IgD-negative memory B cell (primary cell): Measurements from ENCODE around the gene CLDN9. TPM values are rescaled to one million over a fixed set of nuclear protein-coding genes. Genes with fewer than 3 reads are reported as not detected.
"Not testable (repeated sequence)": the region's sequence is repeated elsewhere in the genome, so short reads cannot be mapped to it uniquely, and the experiment has no call there.

Experiments used
- H3K27ac Mint-ChIP-seq, 3 donors: one replicate each; pipeline ENCODE4 v1.8.0; 2020 to 2022; ENCODE audit warnings: mild to moderate bottlenecking in 3 of 3, mixed read lengths in 3 of 3, moderate library complexity in 1 of 3
- H3K27me3 Mint-ChIP-seq: one replicate; pipeline ENCODE4 v1.8.0; 2021; ENCODE audit warnings: mixed read lengths
- H3K36me3 Mint-ChIP-seq: one replicate; pipeline ENCODE4 v1.8.0; 2020; ENCODE audit warnings: mild to moderate bottlenecking, mixed read lengths
- H3K4me1 Mint-ChIP-seq, 3 donors: one replicate each; pipeline ENCODE4 v1.8.0; 2020 to 2022; ENCODE audit warnings: mixed read lengths in 3 of 3, mild to moderate bottlenecking in 1 of 3
- H3K4me3 Mint-ChIP-seq, 4 donors: one replicate each; pipeline ENCODE4 v1.8.0; 2020 to 2022; ENCODE audit warnings: mild to moderate bottlenecking in 4 of 4, mixed read lengths in 4 of 4, moderate library complexity in 3 of 4
- H3K9me3 Mint-ChIP-seq, 3 donors: one replicate each; pipeline ENCODE4 v1.8.0; 2020 to 2021; ENCODE audit warnings: mixed read lengths in 3 of 3, mild to moderate bottlenecking in 1 of 3
- polyA plus RNA-seq: library from polyadenylated mRNA; unstranded; fragments of 300-500 nt; fragmentation: Illumina TruSeq; gene quantifications from one replicate; pipeline ENCODE4 v1.2.3, GENCODE V29; 2021

The CLDN9 gene
- polyA plus RNA-seq, 1 donor from 2014 or later = not detected

- Mint-ChIP-seq H3K4me1 (peaks cover 14 to 15% (median 14%) of the 10 kb centered on the region in 3 donors), H3K27me3 (peaks cover 2% of the 10 kb centered on the region), H3K27ac (peak overlapping the region in 1 of 3 donors; percentile 53), H3K4me3 (peak overlapping the region in 3 of 4 donors; percentile 34 to 49 (median 39)), H3K9me3 (no peaks in the 10 kb centered on the region), H3K36me3 (no peaks in the 10 kb centered on the region)
These were observed 42.4 kb downstream of the CLDN9 start for GRCh38 chr16:3054965-3055733.

DNA sequence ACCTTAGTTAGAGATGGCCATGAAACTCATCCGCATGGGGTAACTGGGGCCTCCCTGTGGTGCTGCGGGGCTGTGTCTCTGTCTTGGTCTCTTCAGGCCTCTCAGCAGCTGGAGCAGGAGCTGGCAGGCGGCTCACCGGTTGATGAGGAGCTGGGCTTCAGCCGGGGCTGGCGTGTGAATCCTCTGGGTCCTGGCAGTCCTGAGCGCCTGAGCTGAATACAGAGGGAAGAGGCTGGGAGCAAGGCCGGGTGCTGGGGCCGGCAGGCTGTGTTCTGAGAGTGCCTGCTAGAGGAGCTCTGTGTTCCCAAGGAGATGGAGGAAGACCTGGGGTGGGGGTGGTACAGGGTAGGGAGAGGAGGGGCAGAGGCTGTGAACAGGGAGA is 43.0 kb downstream of the CLDN9 start:
- H3K27ac Mint-ChIP-seq = peak overlapping the region in 1 of 3 donors; percentile 53
- peaks cover 14 to 15% (median 14%) of the 10 kb centered on the region in 3 donors for H3K4me1 Mint-ChIP-seq
- not testable (repeated sequence) for H3K27me3 Mint-ChIP-seq, H3K9me3 Mint-ChIP-seq, H3K36me3 Mint-ChIP-seq
- peak overlapping the region in 1 of 4 donors; percentile 49 for H3K4me3 Mint-ChIP-seq

DNA sequence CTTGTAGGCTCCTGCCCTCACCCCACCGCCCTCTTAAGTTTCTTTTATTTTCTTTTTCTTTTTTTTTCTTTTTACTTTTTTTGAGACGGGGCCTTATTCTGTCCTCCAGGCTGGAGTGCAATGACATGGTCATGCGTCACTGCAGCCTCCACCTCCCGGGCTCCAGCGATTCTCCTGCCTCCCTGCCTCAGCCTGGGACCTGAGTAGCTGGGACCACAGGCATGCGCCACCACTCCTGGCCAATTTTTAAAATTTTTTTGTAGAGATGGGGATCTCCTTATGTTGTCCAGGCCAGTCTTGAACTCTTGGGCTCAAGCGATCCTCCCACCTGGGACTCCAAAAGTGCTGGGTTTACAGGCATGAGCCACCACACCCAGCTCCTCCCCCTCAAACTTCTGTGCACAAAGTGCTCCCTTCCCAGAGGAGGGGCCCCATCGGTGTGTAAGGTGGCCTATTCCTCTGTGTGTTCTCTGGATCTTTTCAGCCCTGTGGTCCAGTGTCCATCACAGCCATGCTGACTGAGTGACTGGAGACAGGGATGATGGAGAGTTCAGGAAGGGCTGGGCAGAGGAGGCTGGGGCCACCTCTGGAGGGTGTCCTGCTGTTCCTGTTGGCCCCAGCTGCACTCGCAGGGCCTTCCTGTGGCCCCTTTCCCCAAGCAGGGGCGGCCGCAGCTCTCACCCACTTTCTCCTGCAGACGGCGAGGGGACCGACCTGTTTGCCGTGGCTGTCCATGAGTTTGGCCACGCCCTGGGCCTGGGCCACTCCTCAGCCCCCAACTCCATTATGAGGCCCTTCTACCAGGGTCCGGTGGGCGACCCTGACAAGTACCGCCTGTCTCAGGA is 43.8 kb downstream of the CLDN9 start:
- peaks cover 2% of the 10 kb centered on the region for H3K27me3 Mint-ChIP-seq
- H3K4me1 Mint-ChIP-seq = peaks cover 14 to 15% (median 14%) of the 10 kb centered on the region in 3 donors
- no peak overlapping the region for H3K27ac Mint-ChIP-seq
- H3K36me3 Mint-ChIP-seq = no peaks in the 10 kb centered on the region
- H3K4me3 Mint-ChIP-seq = peak overlapping the region in 1 of 4 donors; percentile 35
- no peaks in the 10 kb centered on the region for H3K9me3 Mint-ChIP-seq

DNA sequence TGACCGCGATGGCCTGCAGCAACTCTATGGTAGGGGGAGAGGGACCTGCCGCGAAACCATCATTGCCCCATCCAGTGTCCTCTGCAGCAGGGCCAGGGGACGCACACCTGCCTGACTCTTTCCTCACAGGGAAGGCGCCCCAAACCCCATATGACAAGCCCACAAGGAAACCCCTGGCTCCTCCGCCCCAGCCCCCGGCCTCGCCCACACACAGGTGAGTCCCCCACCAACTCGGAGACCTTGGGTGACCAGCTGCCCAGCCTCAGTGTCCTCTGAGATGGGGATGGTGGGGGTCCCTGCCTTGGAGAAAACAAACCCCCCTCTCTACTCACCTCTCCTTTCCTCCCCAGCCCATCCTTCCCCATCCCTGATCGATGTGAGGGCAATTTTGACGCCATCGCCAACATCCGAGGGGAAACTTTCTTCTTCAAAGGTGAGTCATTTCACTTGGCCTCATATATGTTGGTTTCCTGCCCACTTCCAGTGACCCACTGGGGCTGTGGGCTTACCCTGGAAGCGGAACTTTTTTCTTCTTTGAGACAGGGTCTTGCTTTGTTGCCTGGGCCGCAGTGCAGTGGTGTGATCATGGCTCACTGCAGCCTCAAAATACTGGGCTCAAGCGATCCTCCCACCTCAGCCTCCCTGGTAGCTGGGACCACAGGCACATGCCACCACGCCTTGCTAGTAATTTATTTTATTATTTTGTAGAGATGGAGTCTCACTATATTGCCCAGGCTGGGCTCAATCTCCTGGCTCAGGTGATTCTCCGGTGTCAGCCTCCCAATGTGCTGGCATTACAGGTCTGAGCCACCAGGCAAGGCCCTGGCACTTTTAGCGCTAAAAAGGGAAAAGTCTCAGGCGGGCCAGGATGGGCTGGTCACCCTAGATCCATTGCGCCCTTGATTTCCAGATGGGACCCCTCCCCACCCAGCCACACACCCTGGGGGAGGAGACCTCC is 44.7 kb downstream of the CLDN9 start:
- Mint-ChIP-seq H3K36me3 (no peaks in the 10 kb centered on the region), H3K27ac (no peak overlapping the region), H3K27me3 (peaks cover 2% of the 10 kb centered on the region), H3K9me3 (no peaks in the 10 kb centered on the region), H3K4me1 (peaks cover 9 to 15% (median 14%) of the 10 kb centered on the region in 3 donors), H3K4me3 (peak overlapping the region; percentile 35 to 81 (median 56))

DNA sequence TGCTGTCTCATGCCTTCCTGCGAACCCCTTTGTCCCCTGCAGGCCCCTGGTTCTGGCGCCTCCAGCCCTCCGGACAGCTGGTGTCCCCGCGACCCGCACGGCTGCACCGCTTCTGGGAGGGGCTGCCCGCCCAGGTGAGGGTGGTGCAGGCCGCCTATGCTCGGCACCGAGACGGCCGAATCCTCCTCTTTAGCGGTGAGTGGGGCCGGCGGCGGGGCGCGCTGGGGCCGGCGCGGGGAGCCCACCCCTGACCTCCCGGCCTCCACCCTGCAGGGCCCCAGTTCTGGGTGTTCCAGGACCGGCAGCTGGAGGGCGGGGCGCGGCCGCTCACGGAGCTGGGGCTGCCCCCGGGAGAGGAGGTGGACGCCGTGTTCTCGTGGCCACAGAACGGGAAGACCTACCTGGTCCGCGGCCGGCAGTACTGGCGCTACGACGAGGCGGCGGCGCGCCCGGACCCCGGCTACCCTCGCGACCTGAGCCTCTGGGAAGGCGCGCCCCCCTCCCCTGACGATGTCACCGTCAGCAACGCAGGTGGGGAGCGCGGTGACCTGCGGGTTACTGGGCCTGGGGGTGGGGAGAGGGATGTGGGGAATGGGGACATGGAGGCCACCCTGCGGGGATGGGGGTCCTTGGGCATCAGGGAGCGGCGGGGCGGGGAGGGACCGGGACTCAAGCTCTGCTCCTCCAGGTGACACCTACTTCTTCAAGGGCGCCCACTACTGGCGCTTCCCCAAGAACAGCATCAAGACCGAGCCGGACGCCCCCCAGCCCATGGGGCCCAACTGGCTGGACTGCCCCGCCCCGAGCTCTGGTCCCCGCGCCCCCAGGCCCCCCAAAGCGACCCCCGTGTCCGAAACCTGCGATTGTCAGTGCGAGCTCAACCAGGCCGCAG is 45.7 kb downstream of the CLDN9 start:
- Mint-ChIP-seq H3K9me3 (no peaks in the 10 kb centered on the region), H3K36me3 (no peaks in the 10 kb centered on the region), H3K4me1 (peaks cover 9 to 15% (median 14%) of the 10 kb centered on the region in 3 donors), H3K27me3 (peaks cover 2% of the 10 kb centered on the region), H3K27ac (no peak overlapping the region), H3K4me3 (peak overlapping the region; percentile 65 to 95 (median 86))

GRCh38 chr16:3059041-3059722 is 46.5 kb downstream of the CLDN9 start:
- Mint-ChIP-seq H3K9me3 (no peaks in the 10 kb centered on the region), H3K4me1 (peaks cover 9 to 11% (median 10%) of the 10 kb centered on the region in 3 donors), H3K27ac (peak overlapping the region in 2 of 3 donors; percentile 35 to 88), H3K27me3 (peaks cover 2% of the 10 kb centered on the region), H3K4me3 (peak overlapping the region; percentile 69 to 95 (median 88)), H3K36me3 (no peaks in the 10 kb centered on the region)

GRCh38 chr16:3059723-3060242 is 47.1 kb downstream of the CLDN9 start:
- Mint-ChIP-seq H3K27ac (peak overlapping the region; percentile 35 to 88 (median 63)), H3K9me3 (no peaks in the 10 kb centered on the region), H3K27me3 (peaks cover 2% of the 10 kb centered on the region), H3K36me3 (no peaks in the 10 kb centered on the region), H3K4me3 (peak overlapping the region; percentile 69 to 94 (median 82)), H3K4me1 (peaks cover 7 to 8% (median 8%) of the 10 kb centered on the region in 3 donors)

DNA sequence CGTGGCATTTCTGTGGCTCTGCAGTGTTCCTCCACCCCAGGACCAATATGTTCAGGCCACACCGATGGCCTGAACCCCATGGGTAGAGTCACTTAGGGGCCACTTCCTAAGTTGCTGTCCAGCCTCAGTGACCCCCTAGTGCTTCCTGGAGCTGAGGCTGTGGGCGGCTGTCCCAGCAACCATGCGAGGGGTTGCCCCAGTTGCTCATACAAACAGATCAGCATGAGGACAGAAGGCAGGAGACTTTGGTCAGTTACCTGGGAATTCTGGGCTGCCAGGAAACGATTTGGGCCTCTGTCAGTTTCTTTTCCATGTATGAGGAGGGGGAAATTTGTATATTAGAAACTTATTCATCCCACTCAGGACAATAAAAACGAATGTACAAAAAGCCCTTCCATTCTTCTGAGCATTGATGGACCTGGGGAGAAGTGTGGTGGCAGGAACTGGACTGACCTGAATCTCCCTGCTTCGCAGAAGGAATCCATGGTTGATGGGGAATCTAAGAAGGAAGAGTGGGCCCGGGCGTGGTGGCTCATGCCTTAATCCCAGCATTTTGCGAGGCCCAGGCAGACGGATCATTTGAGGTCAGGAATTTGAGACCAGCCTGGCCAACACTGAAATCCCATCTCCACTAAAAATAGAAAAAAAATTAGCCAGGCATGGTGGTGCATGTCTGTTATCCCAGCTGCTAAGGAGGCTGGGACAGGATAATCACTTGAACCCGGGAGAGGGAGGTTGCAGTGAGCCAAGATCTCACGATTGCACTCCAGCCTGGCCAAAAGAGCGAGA is 47.8 kb downstream of the CLDN9 start:
- H3K4me3 Mint-ChIP-seq = peak overlapping the region; percentile 8 to 94 (median 76)
- H3K36me3 Mint-ChIP-seq = no peaks in the 10 kb centered on the region
- peak overlapping the region in 1 of 3 donors; percentile 35 for H3K27ac Mint-ChIP-seq
- H3K27me3 Mint-ChIP-seq = peaks cover 2% of the 10 kb centered on the region
- no peaks in the 10 kb centered on the region for H3K9me3 Mint-ChIP-seq
- peaks cover 0 to 3% (median under 1%) of the 10 kb centered on the region in 3 donors for H3K4me1 Mint-ChIP-seq

DNA sequence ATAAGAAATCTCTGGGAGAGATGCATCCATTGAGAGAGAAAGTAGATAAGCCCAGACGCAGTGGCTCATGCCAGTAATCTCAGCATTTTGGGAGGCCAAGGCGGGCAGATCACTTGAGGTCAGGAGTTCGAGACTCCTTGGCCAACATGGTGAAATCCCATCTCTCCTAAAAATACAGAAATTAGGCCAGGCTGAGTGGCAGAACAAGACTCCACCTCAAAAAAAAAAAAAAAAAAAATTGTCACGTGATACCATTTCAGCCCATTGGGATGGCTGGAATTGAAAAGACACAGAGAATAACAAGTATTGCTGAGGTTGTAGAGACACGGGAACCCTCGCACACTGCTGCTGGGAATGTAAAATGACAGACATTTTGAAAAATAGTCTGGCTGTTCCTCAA is 49.8 kb downstream of the CLDN9 start:
- peaks cover 0 to 6% (median 3%) of the 10 kb centered on the region in 3 donors for H3K4me1 Mint-ChIP-seq
- peaks cover 2% of the 10 kb centered on the region for H3K27me3 Mint-ChIP-seq
- H3K27ac Mint-ChIP-seq = no peak overlapping the region
- no peaks in the 10 kb centered on the region for H3K36me3 Mint-ChIP-seq
- peak overlapping the region in 1 of 4 donors; percentile 57 for H3K4me3 Mint-ChIP-seq
- H3K9me3 Mint-ChIP-seq = no peaks in the 10 kb centered on the region

GRCh38 chr16:3063625-3064386 is 51.1 kb downstream of the CLDN9 start:
- Mint-ChIP-seq H3K4me1 (peaks cover 0 to 6% (median 1%) of the 10 kb centered on the region in 3 donors), H3K27me3 (peaks cover 2% of the 10 kb centered on the region), H3K9me3 (no peaks in the 10 kb centered on the region), H3K36me3 (no peaks in the 10 kb centered on the region), H3K4me3 (no peak overlapping the region), H3K27ac (no peak overlapping the region)
